HL-60 (cell line): ENCODE results near the gene VAT1L.

Experiments
- POLR2AphosphoS5 ChIP-seq: IDR thresholded peaks from 2 replicates; pipeline ENCODE4 v1.6.1; 2012; ENCODE audit warnings: low read depth
- TF ChIP-seq, protein P1 (sequence below): IDR thresholded peaks from one replicate; pipeline ENCODE4 v1.5.1; 2011; ENCODE audit warnings: low read length, control low read depth, inconsistent platforms; ENCODE audit not compliant: insufficient read depth

DNA sequence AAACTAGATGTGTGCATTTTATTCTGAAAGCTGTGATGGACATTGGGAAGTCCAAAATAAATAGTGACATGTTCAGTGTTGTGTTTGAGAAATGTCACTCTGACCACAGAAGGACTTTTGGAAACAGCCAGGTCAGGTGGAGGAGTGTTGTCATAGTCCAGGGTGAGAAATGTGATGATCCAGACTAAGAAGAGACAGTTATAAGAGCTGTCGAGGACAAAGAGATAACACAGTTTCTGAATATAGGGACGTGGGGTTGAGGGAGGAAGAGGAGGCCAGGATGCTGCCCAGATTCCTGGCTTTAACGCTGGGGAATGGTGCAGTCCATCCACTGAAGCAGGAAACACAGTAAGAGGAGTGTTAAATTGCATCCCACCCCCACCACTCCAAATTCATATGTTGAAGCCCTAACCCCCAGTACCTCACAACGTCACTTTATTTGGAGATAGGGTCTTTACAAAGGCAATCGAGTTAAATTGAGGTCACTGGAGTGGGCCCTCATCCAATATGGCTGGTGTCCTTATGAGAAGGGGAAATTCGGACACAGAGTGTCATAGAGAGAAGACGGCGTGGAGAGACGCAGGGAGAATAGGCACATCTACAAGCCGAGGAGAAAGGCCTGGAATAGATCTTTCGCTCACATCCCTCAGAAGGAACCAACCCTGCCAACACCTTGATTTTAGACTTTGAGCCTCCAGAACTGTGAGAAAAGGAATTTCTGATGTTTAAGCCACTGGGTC lies 71.3 kb downstream of the VAT1L start:
- TF ChIP-seq, protein P1, sequence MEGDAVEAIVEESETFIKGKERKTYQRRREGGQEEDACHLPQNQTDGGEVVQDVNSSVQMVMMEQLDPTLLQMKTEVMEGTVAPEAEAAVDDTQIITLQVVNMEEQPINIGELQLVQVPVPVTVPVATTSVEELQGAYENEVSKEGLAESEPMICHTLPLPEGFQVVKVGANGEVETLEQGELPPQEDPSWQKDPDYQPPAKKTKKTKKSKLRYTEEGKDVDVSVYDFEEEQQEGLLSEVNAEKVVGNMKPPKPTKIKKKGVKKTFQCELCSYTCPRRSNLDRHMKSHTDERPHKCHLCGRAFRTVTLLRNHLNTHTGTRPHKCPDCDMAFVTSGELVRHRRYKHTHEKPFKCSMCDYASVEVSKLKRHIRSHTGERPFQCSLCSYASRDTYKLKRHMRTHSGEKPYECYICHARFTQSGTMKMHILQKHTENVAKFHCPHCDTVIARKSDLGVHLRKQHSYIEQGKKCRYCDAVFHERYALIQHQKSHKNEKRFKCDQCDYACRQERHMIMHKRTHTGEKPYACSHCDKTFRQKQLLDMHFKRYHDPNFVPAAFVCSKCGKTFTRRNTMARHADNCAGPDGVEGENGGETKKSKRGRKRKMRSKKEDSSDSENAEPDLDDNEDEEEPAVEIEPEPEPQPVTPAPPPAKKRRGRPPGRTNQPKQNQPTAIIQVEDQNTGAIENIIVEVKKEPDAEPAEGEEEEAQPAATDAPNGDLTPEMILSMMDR: no peak
- no peak for TF ChIP-seq POLR2AphosphoS5
